ENCODE data around the gene LIPG.

LIPG gene

GRCh38 chr18:49630246-49630699, 68.4 kb downstream of the LIPG start:
- in situ Hi-C loops (cut with MboI; ENCODE audit: low sequenced_read_pairs, unreplicated experiment): no loop called here
- no peak for DNase-seq (ENCODE audit: low spot score)
- TF ChIP-seq, protein P1, sequence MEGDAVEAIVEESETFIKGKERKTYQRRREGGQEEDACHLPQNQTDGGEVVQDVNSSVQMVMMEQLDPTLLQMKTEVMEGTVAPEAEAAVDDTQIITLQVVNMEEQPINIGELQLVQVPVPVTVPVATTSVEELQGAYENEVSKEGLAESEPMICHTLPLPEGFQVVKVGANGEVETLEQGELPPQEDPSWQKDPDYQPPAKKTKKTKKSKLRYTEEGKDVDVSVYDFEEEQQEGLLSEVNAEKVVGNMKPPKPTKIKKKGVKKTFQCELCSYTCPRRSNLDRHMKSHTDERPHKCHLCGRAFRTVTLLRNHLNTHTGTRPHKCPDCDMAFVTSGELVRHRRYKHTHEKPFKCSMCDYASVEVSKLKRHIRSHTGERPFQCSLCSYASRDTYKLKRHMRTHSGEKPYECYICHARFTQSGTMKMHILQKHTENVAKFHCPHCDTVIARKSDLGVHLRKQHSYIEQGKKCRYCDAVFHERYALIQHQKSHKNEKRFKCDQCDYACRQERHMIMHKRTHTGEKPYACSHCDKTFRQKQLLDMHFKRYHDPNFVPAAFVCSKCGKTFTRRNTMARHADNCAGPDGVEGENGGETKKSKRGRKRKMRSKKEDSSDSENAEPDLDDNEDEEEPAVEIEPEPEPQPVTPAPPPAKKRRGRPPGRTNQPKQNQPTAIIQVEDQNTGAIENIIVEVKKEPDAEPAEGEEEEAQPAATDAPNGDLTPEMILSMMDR (IDR thresholded peaks at IDR 0.05; ENCODE audit: borderline replicate concordance, control extremely low read depth, extremely low read depth, insufficient read depth, missing control alignments): no peak

GRCh38 chr18:49631146-49631866, 69.4 kb downstream of the LIPG start:
- in situ Hi-C loops (cut with MboI; ENCODE audit: low sequenced_read_pairs, unreplicated experiment): no loop called here
- TF ChIP-seq, protein P1 (IDR thresholded peaks at IDR 0.05; ENCODE audit: borderline replicate concordance, control extremely low read depth, extremely low read depth, insufficient read depth, missing control alignments): no peak
- DNase-seq (ENCODE audit: low spot score): no peak

DNA sequence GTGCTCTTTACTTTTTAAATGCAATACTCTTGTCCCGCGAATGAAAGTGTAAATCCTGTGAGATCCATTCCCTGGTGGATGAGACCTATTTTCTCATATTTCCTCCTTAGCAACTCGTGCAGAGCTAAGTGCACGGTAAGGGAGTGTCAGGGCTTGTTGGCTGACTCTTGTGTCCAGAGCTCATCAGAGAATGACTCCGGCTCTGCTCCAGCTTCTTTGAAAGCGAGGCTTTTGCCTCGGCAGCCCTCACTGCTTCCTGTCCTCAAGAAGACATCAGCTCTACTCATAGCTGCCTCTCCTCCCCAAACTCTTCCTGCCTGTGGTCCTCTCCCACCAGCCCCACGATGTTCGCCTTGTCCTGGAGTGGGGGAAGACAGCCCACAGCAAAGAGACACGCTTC, 70.7 kb downstream of the LIPG start:
- TF ChIP-seq, protein P1 (IDR thresholded peaks at IDR 0.05; ENCODE audit: borderline replicate concordance, control extremely low read depth, extremely low read depth, insufficient read depth, missing control alignments): no peak
- in situ Hi-C loops (cut with MboI; ENCODE audit: low sequenced_read_pairs, unreplicated experiment): no loop called here
- no peak for DNase-seq (ENCODE audit: low spot score)

- no peak for DNase-seq (ENCODE audit: low spot score)
- in situ Hi-C loops (cut with MboI; ENCODE audit: low sequenced_read_pairs, unreplicated experiment): no loop called here
- TF ChIP-seq, protein P1 (IDR thresholded peaks at IDR 0.05; ENCODE audit: borderline replicate concordance, control extremely low read depth, extremely low read depth, insufficient read depth, missing control alignments): no peak
These were observed 76.4 kb downstream of the LIPG start for GRCh38 chr18:49638209-49638785.

DNA sequence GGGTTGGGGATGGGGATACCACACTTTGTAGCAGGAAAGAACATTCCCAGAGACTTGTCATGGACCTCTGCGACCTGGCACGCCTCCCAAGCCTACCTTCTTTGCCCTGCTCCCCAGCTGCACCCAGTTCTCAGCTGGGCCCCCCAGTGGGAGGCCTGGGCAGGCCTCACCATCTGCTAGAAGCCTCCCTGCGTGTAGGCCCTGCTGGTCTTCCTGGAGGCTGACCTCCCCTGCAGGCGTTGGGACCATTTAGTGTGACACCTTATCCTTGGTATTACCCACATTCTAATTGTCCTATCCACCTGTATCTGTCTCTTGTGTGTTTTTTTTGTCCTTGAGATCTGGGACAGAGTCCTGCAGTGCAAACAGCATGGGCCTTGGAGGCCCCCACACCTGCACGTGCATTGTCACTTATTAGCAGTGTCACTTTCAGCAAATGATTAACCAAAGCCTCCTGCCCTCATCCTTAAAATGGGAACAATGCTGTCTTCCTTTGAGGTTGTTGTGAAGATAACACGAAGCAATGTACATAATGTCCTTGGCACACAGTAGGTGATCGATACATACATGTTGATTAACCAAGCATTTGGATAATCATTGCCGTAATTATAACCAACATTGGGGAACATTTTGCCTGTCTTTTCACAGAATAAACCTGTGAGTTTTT, 77.2 kb downstream of the LIPG start:
- DNase-seq (ENCODE audit: low spot score): no peak
- TF ChIP-seq, protein P1 (IDR thresholded peaks at IDR 0.05; ENCODE audit: borderline replicate concordance, control extremely low read depth, extremely low read depth, insufficient read depth, missing control alignments): no peak
- in situ Hi-C loops (cut with MboI; ENCODE audit: low sequenced_read_pairs, unreplicated experiment): no loop called here

DNA sequence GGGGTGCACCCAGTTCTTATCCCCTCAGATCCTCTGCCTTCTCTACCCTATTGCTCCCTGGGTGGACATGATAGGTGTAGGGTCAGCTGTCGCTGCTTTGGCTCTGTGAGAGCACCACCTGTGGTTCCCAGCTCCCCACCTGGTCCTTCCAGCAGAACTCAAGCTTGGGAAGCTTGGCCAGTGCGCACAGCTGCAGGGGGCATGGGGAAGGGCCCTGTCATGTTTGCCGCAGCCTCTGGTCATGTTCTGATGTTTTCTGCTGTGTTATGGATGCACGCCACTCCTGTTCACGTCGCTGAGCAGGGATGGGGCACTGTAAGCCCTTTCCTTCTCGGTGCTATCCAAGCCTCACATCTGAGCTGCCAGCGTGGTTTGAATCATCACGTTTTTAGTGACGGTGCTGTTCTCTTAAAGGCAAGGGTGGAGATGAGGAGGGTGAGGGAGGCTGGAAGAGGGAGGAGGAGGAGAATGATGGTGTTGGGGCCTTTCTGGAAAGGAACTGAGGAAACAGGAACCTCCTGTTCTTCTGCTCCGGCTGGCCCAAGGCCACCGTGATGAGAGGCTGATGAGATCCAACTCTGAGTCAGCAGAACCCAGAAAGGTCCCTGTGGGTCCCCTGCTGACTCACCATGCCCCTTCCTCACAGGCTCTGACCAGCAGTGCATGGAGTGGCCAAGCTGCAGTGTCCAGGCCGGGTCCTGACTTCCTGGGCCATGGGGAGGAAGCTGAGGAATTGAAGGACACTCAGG, 78.0 kb downstream of the LIPG start:
- in situ Hi-C loops (cut with MboI; ENCODE audit: low sequenced_read_pairs, unreplicated experiment): no loop called here
- TF ChIP-seq, protein P1 (IDR thresholded peaks at IDR 0.05; ENCODE audit: borderline replicate concordance, control extremely low read depth, extremely low read depth, insufficient read depth, missing control alignments): no peak
- DNase-seq (ENCODE audit: low spot score): no peak
